Omental fat pad (tissue), 4 donors: ENCODE data around the gene PRKCD. TPM values are rescaled to one million over a fixed set of nuclear protein-coding genes. Genes with fewer than 3 reads are reported as not detected.

ENCODE experiments used
- ATAC-seq: fragments of 150-250 bp; one replicate; pipeline ENCODE4 v1.9.1; 2016; ENCODE audit warnings: mild to moderate bottlenecking, moderate library complexity; ENCODE audit not compliant: low FRiP score
- DNase-seq: peaks from one replicate; pipeline ENCODE4 v3.0.0-alpha.2; 2019; ENCODE audit warnings: low spot score
- CTCF ChIP-seq, 3 donors: fragments of 450-650 bp; IDR thresholded peaks; one replicate each; pipeline ENCODE4 v1.5.1; 2016 to 2017; ENCODE audit warnings: antibody characterized with exemption in 3 of 3, mild to moderate bottlenecking in 3 of 3, moderate library complexity in 2 of 3
- total RNA-seq, 4 donors: library from RNA; depleted of rRNA; stranded (reverse); fragments of >200 nt; gene quantifications; one replicate each; pipeline ENCODE4 v1.1.0, GENCODE V29; 2016

PRKCD gene
- total RNA-seq, 4 donors from 2014 or later: 21.5 to 39.9 (median 30.3) TPM

- ATAC-seq (no peak), DNase-seq (no peak)
- TF ChIP-seq CTCF (IDR thresholded peaks at IDR 0.05): no peak
Observed at GRCh38 chr3:53193466-53194209, 32.6 kb downstream of the PRKCD start.

- ATAC-seq (no peak), DNase-seq (no peak)
Observed at GRCh38 chr3:53194210-53195065, 33.4 kb downstream of the PRKCD start.

GRCh38 chr3:53195066-53195450, 34.0 kb downstream of the PRKCD start:
- no peak for TF ChIP-seq CTCF (IDR thresholded peaks at IDR 0.05)
- DNase-seq (no peak), ATAC-seq (no peak)

More at GRCh38 chr3:53194210-53195065, 33.4 kb downstream of the PRKCD start:
- no peak for TF ChIP-seq CTCF (IDR thresholded peaks at IDR 0.05)

GRCh38 chr3:53195602-53196574, 34.9 kb downstream of the PRKCD start:
- peak in 1 of 3 donors; percentile 78 for TF ChIP-seq CTCF (IDR thresholded peaks at IDR 0.05)
- ATAC-seq: peak; percentile 63
- DNase-seq: peak; percentile 35

GRCh38 chr3:53196575-53197407, 35.8 kb downstream of the PRKCD start:
- TF ChIP-seq CTCF (IDR thresholded peaks at IDR 0.05): no peak
- DNase-seq (no peak), ATAC-seq (no peak)
